C4-2B (cell line): ENCODE measurements around the gene SPHK2.

Experiments
- ZFX ChIP-seq: fragments of 450-650 bp; IDR thresholded peaks from 2 replicates; pipeline ENCODE4 v1.6.1; 2017
- TF ChIP-seq, protein P1 (sequence below): fragments of 450-650 bp; conservative IDR thresholded peaks from 2 replicates; pipeline ENCODE4 v1.5.1; 2017; ENCODE audit warnings: mild to moderate bottlenecking

DNA sequence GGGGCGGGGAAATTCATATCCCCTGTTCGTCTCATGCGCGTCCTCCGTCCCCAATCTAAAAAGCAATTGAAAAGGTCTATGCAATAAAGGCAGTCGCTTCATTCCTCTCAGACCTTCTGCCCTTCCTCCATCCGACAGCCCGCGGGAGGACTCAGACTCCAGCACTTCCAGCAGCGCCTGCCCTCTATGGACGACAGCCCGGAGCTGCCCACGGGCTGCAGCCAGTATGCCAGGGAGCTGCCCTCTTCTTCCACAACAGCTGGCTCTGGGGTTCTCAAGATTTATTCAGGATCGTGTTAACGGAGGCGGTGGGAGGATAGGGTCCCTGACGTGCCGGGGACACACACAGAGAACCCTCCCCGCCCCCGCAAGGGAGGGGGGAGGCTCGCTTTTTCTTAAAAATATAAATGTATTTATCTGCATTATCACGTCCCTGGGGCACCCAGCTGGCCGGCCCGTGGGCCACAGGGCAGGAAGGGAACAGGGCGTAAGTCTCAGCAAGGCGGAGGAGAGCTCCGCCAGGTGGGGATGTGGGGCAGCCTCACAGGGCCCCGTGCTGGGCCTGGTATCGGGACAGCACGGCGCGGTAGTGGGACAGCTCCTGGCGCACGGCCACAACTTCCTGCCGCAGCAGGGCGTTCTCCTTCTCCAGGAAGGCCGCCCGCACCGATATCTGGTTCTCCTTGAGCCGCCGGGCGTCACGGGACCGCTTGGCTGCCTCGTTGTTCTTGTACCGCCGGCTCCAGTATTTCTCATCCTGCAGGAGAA is 11.2 kb downstream of the SPHK2 start:
- TF ChIP-seq, protein P1, sequence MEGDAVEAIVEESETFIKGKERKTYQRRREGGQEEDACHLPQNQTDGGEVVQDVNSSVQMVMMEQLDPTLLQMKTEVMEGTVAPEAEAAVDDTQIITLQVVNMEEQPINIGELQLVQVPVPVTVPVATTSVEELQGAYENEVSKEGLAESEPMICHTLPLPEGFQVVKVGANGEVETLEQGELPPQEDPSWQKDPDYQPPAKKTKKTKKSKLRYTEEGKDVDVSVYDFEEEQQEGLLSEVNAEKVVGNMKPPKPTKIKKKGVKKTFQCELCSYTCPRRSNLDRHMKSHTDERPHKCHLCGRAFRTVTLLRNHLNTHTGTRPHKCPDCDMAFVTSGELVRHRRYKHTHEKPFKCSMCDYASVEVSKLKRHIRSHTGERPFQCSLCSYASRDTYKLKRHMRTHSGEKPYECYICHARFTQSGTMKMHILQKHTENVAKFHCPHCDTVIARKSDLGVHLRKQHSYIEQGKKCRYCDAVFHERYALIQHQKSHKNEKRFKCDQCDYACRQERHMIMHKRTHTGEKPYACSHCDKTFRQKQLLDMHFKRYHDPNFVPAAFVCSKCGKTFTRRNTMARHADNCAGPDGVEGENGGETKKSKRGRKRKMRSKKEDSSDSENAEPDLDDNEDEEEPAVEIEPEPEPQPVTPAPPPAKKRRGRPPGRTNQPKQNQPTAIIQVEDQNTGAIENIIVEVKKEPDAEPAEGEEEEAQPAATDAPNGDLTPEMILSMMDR = peak; percentile 45; the same call in 1 of the 2 replicates
- no peak for TF ChIP-seq ZFX
